NCI-H1694 treated with DMSO at 0.1 percent for 48 hours (cell line): ENCODE data around the gene THOP1.

Experiments
- DNase-seq: peaks from one replicate; lab custom pipeline; 2025; lab: John Stamatoyannopoulos, UW

THOP1 gene

GRCh38 chr19:2762783-2763496, 22.4 kb upstream of the THOP1 start:
- no peak for DNase-seq

DNA sequence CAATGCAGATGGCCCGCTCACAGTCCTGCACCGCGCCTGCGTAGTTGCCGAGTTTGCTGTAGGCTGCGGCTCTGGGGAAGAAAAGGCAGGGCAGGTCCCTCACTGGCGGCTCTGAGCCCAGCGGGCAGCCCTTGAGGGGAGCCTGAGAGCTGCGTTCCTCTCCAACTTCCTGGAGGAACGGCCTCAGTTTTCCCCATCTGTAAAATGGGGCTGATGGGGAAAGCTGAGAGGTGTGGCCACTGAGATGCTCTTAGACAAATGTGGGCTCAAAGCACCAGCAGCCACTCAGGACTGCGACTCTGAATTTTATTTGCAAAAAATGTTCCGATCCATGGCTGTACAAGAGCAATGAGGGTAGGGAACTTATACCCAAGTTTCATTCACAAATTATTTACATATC, 21.6 kb upstream of the THOP1 start:
- DNase-seq: no peak

DNA sequence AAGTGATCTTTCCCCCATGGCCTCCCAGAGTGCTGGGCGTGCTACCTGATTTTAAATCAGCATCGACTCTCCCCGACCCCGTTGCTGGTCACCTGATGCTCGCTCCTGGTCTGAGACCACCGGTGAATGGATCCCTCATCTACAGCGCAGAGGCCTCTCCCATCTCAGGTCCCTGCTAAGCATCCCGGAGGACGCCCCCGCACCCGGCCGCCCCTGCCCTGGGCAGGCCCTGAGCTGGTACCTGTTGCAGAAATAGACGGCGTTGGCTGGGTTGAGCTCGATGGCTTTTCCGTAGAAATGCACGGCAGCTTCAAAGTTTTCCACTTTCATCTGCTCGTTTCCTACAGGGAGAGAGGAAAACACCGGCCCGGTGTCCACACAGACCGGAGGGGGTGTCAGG, 20.4 kb upstream of the THOP1 start:
- DNase-seq: no peak

- no peak for DNase-seq
Observed at GRCh38 chr19:2765376-2765775, 19.9 kb upstream of the THOP1 start.

DNA sequence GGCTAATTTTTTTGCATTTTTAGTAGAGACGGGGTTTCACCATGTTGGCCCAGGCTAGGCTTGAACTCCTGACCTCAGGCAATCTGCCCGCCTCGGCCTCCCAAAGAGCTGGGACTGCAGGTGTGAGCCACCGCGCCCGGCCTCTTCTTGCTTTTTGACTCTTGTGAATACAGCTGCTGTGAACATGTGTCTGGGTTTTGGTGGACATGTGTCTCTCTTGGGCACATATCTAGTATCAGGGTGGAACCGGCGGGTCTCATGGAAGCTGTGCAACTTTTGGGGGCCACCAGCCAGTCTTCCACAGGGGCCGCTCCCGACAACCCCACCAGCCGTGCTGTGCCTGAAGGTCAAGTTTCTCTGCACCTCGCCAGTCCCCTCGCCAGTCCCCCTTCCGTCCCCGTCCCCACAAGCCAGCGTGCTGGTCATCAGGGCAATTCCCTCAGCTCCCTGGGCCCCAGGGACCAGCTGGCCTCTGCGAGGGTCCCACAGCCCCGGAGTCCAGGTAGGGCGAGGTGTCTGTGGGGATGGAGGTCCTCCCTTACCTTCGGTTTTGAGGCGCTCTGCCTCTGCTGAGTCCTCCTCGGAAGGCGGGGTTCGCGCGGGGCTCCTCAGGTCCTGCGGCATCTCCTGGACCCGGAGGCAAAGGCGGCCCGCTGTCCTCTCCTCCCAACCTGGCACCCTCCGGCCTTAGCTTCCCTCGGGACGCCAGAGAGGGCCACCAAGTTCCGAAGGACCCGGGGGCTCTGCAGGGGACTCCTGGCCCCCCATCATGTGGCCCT, 18.5 kb upstream of the THOP1 start:
- no peak for DNase-seq

DNA sequence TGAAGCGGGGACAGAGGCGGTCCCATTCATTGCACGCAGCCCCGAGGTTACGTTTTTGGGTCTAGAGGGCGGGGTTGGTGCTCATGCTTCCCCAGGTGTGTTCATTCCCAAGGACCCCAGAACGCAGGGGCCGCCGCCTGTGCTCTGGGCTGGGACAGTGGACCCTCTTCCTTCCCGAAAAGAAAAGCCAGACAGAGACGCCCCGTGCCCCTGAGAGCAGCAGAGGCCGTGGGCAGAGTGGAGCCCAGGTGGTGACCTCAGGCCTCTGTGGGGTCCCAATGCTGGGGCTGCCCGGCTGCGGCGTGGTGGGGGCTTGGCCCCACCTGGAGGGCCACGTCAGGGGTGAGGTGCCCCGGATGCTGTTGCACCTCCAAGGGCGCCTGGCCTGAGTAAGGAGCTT, 17.6 kb upstream of the THOP1 start:
- no peak for DNase-seq

GRCh38 chr19:2768365-2769132, 16.8 kb upstream of the THOP1 start:
- DNase-seq: no peak

DNA sequence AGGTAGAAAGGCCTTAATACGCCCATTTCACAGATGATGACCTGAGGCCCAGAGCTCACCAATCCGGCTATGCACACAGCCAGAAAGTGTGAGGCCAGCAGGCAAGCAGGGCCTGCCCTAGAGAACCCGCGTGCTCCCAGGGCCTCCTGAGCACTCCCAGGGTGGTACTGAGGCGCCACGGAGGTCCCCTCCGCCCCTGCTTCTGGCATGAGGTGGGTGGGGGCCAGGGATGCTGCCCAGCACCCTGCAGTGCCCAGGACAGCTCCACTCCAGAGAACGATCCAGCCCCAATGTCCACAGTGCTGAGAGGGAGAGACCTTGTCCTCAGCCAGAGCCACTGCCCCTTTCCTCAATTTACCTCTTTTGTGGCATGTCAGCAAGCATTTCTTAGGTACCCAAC, 16.1 kb upstream of the THOP1 start:
- DNase-seq: no peak

DNA sequence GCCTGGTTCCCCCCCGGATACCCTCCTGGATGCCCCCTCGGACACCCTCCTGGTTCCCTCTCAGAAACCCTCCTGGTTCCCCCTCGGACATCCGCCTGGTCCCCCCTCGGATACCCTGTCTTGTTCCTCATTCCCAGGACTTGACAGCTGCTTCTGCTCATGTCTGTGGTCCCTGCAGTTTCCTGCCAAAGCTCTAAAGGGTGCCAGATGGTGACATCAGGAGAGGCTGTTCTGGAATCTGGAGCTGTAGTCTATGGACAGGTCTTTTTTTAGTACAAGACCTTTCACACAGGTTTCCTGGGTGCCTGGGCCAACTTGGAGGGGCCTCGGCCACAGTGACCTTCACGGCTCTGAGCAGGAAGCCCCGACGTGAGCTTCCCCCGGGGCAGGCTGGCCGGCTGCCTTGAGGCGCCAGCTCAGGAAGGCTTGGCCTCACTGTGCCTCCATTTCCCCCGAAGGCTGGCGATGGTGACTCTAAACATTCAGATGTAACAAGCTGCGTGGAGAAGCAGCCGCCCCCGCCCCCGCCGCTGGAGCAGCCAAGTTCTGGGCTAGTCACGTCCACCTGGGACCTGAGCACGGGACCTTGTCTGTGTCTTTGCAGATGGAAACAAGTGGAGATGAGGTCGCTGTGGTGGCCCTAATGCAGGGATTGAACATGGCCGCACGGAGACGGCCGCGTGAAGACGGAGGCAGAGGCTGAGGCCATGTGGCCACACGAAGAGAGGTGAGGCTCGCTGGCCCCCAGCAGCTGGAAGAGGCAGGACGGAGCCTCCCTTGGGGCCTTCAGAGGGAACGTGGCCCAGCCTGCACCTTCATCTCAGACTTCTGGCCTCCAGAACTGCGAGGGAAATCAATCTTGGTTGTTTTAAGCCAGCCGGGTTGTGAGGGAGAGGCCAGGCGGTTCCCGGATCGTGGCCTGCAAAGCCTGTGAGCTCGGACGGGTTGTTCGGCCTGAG, 15.0 kb upstream of the THOP1 start:
- DNase-seq: peak; percentile 65

- no peak for DNase-seq
Observed at GRCh38 chr19:2771786-2772674, 13.3 kb upstream of the THOP1 start.

GRCh38 chr19:2774083-2774679, 11.1 kb upstream of the THOP1 start:
- DNase-seq: no peak

GRCh38 chr19:2774953-2775555, 10.2 kb upstream of the THOP1 start:
- DNase-seq: no peak

DNA sequence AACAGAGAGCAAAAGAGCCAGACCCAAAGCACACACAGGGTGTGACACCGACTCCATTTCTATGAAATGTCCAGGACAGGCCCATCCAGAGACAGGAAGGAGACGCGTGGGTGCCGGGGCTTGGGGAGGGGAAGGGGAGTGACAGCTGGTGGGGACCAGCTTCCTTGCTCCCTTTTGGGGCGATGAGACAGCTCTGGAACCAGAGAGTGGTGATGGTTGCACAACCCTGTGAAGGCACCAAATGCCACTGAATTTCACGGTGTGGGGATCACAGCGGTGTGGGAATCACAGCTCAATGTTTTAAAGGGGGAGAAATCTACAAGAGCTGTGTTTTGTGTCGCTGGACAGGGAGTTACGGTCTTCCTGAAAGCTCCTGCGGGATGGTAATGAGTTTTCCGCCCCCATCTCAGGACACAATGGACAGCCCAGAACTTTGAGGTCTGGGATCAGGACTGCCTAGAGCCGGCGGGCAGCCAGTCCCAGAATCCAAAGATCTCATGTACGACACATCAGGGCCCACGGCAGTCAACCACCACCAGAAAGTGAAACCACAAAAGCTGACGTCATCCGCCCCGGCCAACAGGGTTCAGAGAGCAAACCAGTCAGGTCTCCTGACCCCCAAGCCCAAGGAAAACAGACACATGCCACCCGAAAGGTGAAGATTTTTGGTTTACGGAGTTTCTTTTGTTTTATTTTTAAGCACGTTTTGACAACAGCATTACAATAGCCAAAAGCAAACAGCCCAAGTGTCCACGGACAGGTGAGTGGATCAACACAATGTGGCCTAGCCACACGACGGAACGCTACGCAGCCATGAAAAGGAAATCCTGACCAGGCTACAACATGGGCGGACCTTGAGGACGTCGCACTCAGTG, 9.5 kb upstream of the THOP1 start:
- no peak for DNase-seq

- DNase-seq: no peak
Observed at GRCh38 chr19:2777952-2778683, 7.2 kb upstream of the THOP1 start.

- DNase-seq: no peak
Observed at GRCh38 chr19:2779121-2779740, 6.1 kb upstream of the THOP1 start.

DNA sequence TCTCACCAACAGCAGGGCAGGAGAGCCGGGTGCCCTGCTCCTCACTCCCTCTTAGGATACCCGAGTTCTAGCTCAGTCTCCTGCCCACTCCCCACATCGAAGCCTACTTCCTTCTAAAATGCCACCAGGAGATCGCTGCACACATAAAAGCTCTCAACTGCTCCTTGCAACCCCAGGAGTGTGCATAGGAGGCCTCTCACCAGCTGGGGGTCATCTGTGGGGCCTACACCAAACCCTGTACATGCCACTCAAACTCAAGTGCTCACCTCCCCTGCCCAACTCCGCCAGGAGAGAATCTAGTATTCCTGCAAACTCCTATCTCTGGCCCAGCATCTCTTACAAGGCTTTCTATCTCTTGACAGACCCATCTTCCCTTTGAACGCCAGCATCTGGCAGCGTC, 5.0 kb upstream of the THOP1 start:
- no peak for DNase-seq

GRCh38 chr19:2782329-2782935, 2.9 kb upstream of the THOP1 start:
- no peak for DNase-seq
